Stromal cell of bone marrow (primary cell): ENCODE measurements around the gene RPS5.
"Not testable (repeated sequence)": the region's sequence is repeated elsewhere in the genome, so short reads cannot be mapped to it uniquely, and the experiment has no call there.

Experiments used
- DNase-seq: peaks from one replicate; pipeline ENCODE4 v3.0.0-alpha.2; 2012; ENCODE audit warnings: low read depth

The RPS5 gene

GRCh38 chr19:58406818-58407657 is 20.0 kb downstream of the RPS5 start:
- no peak for DNase-seq

- DNase-seq: no peak
Observed at GRCh38 chr19:58407658-58408151, 20.6 kb downstream of the RPS5 start.

DNA sequence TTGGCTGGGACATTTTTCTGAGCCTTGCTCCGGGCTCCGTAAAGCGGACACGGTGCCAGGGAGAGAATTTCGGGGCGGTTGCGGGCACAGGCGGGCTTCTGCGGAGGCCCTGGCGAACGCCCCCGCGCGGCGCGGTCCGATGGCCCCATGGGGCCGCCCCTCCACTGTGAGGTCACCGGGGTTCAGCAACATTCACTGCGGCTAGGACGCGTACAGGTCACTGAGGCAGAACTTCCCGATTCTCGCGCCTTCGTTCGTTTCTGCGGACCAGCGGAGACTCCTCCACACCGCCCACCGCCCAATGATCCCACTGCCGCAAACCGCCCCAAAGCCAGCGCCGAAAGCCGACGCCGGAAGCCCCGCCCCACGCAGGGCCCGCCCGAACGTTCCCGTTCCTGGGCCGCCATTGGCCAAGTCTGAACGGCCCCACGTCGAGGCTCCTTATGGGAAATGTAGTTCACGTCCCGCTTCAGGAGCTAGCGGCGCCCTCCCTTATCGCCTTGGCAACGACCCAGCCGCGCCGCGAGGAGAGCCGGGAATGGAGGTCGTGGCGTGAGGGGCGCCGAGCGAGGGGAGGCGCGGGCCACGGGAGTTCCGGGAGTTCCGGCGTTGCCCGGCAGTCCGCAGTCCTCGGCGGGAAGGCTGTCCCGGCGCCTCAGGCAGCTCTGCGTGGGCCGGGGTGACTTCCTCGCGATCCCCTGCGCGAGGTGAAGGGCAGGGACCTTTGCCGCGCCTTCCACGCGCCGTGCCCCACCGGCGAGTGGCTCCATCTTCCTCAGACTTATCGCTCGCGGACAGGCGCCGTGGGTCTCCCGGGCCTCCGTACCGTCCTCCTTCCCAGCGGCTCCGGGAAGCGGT is 21.3 kb downstream of the RPS5 start, which contains the start of gene ZNF584:
TSS of gene ZNF584 (plus strand) at position 498 of the 858 bp plus-strand sequence. CDS start 499 bp downstream, outside the sequence.
- peak; percentile 91 for DNase-seq

DNA sequence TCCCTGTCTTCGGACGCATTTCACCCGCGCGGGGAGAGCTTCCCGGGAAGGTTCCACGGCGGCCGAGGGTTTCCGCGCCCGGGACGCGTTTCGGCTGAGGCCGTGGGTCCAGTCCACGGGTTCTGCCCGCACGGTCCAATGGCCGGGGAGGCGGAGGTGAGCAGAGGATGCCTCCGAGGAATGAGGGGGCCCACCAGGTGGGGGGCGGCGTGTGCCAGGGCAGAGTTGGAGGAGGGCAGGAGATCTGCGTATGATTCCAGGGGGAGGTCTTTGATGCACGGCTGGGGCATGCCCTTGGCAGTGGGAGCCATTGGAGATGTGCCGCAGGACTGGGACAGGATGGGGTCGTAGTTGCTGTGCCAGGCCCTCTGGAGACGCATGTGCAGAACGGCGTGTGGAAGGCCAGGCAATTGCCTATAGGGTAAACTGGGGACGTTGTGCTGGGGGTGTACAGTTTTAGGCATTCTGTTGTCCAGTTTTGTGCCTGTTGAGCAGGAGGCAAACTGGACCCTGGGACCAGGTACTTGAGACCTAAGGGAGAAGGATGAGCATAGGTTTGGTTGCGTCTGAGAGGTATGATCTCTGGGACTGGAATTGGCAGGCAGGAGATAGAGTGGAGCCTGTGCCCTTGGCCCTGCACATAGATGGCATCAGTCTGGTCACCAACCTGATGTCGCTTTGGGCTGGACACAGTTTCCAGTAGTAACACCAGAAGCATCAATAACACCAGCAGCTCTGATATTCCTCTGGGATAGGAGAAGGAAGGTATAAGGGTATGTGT is 22.1 kb downstream of the RPS5 start:
- no peak for DNase-seq

DNA sequence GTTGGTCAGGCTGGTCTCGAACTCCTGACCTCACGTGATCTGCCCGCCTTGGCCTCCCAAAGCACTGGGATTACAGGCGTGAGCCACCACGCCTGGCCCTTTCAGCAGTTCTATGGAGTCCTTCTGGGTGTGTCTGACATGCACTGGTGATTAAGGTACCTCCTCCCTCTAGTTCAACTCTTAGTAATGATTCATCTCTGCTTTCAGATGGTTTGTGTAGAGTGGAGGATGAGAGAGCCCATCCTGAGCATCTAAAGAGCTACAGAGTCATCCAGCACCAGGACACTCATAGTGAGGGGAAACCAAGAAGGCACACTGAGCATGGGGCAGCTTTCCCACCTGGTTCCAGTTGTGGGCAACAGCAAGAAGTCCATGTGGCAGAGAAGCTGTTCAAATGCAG is 29.5 kb downstream of the RPS5 start:
- no peak for DNase-seq

DNA sequence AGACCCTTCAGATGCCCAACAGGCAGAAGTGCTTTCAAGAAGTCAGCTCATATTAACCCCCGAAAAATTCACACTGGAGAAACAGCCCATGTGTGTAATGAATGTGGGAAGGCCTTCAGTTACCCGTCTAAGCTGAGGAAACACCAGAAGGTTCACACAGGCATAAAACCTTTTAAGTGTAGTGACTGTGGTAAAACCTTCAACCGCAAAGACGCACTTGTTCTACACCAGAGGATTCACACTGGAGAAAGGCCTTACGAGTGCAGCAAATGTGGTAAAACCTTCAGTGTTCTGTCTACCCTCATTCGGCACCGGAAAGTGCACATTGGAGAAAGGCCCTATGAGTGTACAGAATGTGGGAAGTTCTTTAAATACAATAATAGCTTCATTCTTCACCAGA is 30.0 kb downstream of the RPS5 start:
- no peak for DNase-seq

GRCh38 chr19:58428617-58429016 is 41.5 kb downstream of the RPS5 start:
- DNase-seq: no peak

GRCh38 chr19:58429745-58430144 is 42.7 kb downstream of the RPS5 start:
- no peak for DNase-seq

- no peak for DNase-seq
Observed at GRCh38 chr19:58434217-58434616, 47.1 kb downstream of the RPS5 start.

DNA sequence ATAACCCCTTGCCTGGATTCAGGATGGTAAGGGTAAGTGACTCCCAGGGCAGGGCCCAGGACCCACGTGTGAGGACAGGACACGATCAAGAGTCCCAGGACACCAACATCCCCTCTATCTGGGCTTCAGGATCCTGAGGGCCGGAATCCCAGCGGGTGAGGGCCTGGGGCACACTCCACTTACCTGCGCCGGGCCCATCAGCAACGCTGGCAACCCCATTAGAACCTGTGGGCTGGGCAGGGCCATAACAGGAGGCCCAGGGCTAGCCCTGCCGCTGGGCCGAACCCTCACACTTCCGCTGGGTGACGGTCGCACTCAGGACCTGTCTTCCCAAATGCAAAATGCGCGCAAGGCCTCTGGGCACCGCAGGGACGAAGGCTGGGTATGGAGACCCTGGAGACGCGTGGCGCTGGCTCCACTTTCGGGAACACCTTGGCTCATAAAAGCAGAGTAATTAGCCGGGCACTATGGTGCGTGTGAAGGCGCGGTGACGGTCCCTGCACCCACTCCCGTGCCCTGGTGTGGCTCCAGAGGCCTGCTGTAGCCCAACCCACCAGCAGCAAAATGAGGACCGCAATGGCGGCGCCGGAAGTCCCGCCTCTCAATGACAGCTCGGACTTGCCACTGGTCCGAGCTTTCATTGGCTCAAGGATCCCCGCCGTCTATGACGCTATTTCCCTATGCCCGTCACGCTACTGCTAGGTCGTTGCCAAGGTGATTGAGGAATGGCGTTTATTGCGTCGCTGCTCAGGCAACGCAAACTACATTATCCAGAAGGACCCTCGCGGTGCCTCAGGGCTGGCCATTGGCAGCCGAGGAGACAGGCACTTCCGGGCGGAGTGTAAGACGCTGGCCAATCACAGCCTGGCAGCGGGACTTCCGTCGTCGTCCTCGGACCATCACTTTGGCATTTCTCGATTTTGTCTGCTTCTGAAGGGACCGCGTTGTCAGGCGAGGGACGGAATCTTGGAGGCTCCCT is 52.8 kb downstream of the RPS5 start, which contains the start of gene ZNF132:
TSS of gene ZNF132 (minus strand) at position 578 of the 979 bp plus-strand sequence. CDS start at position 246, 332 bp downstream.
- DNase-seq: peak; percentile 100

GRCh38 chr19:58440556-58440955 is 53.5 kb downstream of the RPS5 start:
- DNase-seq: no peak

DNA sequence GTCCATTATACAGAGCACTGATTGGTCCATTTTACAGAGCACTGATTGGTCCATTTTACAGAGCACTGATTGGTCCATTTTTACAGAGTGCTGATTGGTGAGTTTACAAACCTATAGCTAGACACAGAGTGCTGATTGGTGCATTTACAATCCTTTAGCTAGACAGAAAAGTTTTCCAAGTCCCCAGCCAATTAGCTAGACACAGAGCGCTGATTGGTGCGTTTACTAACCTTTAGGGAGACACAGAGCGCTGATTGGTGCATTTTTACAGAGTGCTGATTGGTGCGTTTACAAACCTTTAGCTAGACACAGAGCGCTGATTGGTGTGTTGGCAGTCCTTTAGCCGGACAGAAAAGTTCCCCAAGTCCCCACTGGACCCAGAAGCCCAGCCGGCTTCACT is 55.9 kb downstream of the RPS5 start:
- DNase-seq: not testable (repeated sequence)
